GM12878 (cell line): ENCODE results near the gene LPCAT4. TPM values are rescaled to one million over a fixed set of nuclear protein-coding genes. Genes with fewer than 3 reads are reported as not detected.

Experiments used
- CREM ChIP-seq: IDR thresholded peaks from 2 replicates; pipeline ENCODE4 v1.6.1; 2014; ENCODE audit warnings: antibody characterized with exemption, low read depth
- IKZF1 ChIP-seq: fragments of 450-650 bp; conservative IDR thresholded peaks from 2 replicates; pipeline ENCODE4 v1.6.1; 2017; ENCODE audit warnings: antibody characterized with exemption, mild to moderate bottlenecking
- LARP7 ChIP-seq: fragments of 450-650 bp; IDR thresholded peaks from 2 replicates; pipeline ENCODE4 v1.6.1; 2017; ENCODE audit warnings: mild to moderate bottlenecking
- RELA ChIP-seq: fragments of 450-650 bp; IDR thresholded peaks from 2 replicates; pipeline ENCODE4 v1.8.0; 2014; ENCODE audit warnings: borderline replicate concordance; ENCODE audit not compliant: partially characterized antibody
- SIX5 ChIP-seq: IDR thresholded peaks from 2 replicates; pipeline ENCODE4 v1.6.1; 2011; ENCODE audit warnings: mild to moderate bottlenecking, low read depth, low read length, moderate library complexity; ENCODE audit not compliant: severe bottlenecking
- SPI1 ChIP-seq: IDR thresholded peaks from 2 replicates; pipeline ENCODE4 v1.6.1; 2011; ENCODE audit warnings: low read depth, mild to moderate bottlenecking, low read length, moderate library complexity, borderline replicate concordance; ENCODE audit not compliant: insufficient read depth
- STAT3 ChIP-seq: IDR thresholded peaks from 2 replicates; pipeline ENCODE4 v1.6.1; 2011; ENCODE audit warnings: low read depth, low read length, improper control_type of control experiment
- TCF7 ChIP-seq: IDR thresholded peaks from 2 replicates; pipeline ENCODE4 v1.6.1; 2014; ENCODE audit warnings: antibody characterized with exemption, borderline replicate concordance
- YY1 ChIP-seq: IDR thresholded peaks from 2 replicates; pipeline ENCODE4 v1.6.1; 2011; ENCODE audit warnings: low read depth, mild to moderate bottlenecking, low read length
- polyA plus RNA-seq, 11 experiments: library from polyadenylated mRNA; depleted of rRNA in 4 of 11; unstranded in 6 of 11; stranded (reverse) in 5 of 11; fragments of >200 nt; fragmentation: Nextera tagmentation in 4 of 11; fragmentation: Illumina TruSeq in 1 of 11; extraction: Ambion mirVana in 4 of 11; extraction: Trizol in 1 of 11; gene quantifications; 1 replicate in 1 of 11; 2 replicates in 10 of 11; pipeline versions ENCODE4 v1.2.1 to v1.2.3, GENCODE V29; 2011 to 2016; ENCODE audit warnings: inconsistent platforms in 2 of 11, missing spikeins in 2 of 11, low read depth in 1 of 11
- total RNA-seq, 4 experiments: library from RNA; depleted of rRNA in 3 of 4; stranded (reverse); fragments of >200 nt in 3 of 4; fragmentation: Illumina TruSeq in 1 of 4; extraction: Trizol in 1 of 4; gene quantifications; 2 replicates each; pipeline versions ENCODE4 v1.2.1 to v1.2.3, GENCODE V29; 2013 to 2021
- TF ChIP-seq, protein P1 (sequence below): IDR thresholded peaks from 2 replicates; pipeline ENCODE4 v1.6.1; 2012; ENCODE audit warnings: improper control_type of control experiment, low read depth, low read length; ENCODE audit not compliant: insufficient replicate concordance
- TF ChIP-seq, protein P2 (sequence below): IDR thresholded peaks from 2 replicates; pipeline ENCODE4 v1.6.1; 2012; ENCODE audit warnings: low read depth, low read length, improper control_type of control experiment
- TF ChIP-seq, protein P3 (sequence below): IDR thresholded peaks from 2 replicates; pipeline ENCODE4 v1.6.1; 2012; ENCODE audit warnings: low read length, inconsistent platforms
- TF ChIP-seq, protein P4 (sequence below): fragments of 450-650 bp; formaldehyde crosslinking; IDR thresholded peaks from 2 replicates; pipeline ENCODE4 v1.4.0; 2020; ENCODE audit warnings: mild to moderate bottlenecking, moderate library complexity

LPCAT4 gene
- total and polyA plus RNA-seq, 10 of the 15 experiments (the other 5 are each of a cell fraction or from before 2014, with no cell fraction given): 14.4 to 57.2 (median 33.0) TPM

DNA sequence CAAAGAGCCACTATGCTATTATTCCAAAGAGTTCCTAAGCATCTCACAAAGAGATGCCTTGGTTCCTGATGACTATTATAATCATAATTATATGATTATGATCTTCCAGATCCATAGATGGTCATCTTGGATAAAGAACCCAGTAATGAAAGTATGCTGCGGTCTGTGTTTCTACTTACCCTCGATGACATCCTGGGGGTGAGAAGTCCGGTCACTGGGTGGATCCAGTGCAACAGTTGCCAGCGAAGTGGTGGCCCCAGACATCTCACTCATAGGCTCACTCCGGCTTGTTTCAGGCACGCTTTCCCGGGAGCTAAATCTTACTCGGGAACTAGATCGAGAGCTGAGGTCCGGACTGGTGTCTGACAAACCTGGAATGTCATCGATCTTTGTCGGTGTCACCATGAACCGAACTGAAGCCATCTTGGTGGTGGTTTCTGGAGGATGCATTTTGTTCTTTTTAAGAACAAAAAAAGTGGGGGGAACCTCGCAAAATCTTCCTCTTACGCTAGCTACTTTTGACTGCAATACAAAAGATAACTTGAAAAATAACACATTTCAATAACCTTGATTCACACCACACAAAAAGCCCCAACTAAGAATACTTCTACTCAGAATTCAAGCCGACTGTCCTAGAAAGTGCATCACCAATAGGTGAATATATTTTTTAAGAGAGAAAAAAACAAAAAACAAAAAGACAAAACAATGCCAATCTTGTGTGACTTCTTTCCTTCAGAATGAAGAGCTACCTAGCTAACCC, 30.6 kb downstream of the LPCAT4 start (continued):
- TF ChIP-seq, protein P1, sequence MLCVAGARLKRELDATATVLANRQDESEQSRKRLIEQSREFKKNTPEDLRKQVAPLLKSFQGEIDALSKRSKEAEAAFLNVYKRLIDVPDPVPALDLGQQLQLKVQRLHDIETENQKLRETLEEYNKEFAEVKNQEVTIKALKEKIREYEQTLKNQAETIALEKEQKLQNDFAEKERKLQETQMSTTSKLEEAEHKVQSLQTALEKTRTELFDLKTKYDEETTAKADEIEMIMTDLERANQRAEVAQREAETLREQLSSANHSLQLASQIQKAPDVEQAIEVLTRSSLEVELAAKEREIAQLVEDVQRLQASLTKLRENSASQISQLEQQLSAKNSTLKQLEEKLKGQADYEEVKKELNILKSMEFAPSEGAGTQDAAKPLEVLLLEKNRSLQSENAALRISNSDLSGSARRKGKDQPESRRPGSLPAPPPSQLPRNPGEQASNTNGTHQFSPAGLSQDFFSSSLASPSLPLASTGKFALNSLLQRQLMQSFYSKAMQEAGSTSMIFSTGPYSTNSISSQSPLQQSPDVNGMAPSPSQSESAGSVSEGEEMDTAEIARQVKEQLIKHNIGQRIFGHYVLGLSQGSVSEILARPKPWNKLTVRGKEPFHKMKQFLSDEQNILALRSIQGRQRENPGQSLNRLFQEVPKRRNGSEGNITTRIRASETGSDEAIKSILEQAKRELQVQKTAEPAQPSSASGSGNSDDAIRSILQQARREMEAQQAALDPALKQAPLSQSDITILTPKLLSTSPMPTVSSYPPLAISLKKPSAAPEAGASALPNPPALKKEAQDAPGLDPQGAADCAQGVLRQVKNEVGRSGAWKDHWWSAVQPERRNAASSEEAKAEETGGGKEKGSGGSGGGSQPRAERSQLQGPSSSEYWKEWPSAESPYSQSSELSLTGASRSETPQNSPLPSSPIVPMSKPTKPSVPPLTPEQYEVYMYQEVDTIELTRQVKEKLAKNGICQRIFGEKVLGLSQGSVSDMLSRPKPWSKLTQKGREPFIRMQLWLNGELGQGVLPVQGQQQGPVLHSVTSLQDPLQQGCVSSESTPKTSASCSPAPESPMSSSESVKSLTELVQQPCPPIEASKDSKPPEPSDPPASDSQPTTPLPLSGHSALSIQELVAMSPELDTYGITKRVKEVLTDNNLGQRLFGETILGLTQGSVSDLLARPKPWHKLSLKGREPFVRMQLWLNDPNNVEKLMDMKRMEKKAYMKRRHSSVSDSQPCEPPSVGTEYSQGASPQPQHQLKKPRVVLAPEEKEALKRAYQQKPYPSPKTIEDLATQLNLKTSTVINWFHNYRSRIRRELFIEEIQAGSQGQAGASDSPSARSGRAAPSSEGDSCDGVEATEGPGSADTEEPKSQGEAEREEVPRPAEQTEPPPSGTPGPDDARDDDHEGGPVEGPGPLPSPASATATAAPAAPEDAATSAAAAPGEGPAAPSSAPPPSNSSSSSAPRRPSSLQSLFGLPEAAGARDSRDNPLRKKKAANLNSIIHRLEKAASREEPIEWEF: no peak
- TF ChIP-seq IKZF1 (peak; percentile 34; the same call in 1 of the 2 replicates), TCF7 (no peak), SIX5 (no peak), STAT3 (no peak), CREM (no peak), SPI1 (no peak), RELA (no peak), YY1 (peak; percentile 82), LARP7 (no peak)
- TF ChIP-seq, protein P2, sequence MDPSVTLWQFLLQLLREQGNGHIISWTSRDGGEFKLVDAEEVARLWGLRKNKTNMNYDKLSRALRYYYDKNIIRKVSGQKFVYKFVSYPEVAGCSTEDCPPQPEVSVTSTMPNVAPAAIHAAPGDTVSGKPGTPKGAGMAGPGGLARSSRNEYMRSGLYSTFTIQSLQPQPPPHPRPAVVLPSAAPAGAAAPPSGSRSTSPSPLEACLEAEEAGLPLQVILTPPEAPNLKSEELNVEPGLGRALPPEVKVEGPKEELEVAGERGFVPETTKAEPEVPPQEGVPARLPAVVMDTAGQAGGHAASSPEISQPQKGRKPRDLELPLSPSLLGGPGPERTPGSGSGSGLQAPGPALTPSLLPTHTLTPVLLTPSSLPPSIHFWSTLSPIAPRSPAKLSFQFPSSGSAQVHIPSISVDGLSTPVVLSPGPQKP: no peak
- TF ChIP-seq, protein P3, sequence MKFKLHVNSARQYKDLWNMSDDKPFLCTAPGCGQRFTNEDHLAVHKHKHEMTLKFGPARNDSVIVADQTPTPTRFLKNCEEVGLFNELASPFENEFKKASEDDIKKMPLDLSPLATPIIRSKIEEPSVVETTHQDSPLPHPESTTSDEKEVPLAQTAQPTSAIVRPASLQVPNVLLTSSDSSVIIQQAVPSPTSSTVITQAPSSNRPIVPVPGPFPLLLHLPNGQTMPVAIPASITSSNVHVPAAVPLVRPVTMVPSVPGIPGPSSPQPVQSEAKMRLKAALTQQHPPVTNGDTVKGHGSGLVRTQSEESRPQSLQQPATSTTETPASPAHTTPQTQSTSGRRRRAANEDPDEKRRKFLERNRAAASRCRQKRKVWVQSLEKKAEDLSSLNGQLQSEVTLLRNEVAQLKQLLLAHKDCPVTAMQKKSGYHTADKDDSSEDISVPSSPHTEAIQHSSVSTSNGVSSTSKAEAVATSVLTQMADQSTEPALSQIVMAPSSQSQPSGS: no peak
- TF ChIP-seq, protein P4, sequence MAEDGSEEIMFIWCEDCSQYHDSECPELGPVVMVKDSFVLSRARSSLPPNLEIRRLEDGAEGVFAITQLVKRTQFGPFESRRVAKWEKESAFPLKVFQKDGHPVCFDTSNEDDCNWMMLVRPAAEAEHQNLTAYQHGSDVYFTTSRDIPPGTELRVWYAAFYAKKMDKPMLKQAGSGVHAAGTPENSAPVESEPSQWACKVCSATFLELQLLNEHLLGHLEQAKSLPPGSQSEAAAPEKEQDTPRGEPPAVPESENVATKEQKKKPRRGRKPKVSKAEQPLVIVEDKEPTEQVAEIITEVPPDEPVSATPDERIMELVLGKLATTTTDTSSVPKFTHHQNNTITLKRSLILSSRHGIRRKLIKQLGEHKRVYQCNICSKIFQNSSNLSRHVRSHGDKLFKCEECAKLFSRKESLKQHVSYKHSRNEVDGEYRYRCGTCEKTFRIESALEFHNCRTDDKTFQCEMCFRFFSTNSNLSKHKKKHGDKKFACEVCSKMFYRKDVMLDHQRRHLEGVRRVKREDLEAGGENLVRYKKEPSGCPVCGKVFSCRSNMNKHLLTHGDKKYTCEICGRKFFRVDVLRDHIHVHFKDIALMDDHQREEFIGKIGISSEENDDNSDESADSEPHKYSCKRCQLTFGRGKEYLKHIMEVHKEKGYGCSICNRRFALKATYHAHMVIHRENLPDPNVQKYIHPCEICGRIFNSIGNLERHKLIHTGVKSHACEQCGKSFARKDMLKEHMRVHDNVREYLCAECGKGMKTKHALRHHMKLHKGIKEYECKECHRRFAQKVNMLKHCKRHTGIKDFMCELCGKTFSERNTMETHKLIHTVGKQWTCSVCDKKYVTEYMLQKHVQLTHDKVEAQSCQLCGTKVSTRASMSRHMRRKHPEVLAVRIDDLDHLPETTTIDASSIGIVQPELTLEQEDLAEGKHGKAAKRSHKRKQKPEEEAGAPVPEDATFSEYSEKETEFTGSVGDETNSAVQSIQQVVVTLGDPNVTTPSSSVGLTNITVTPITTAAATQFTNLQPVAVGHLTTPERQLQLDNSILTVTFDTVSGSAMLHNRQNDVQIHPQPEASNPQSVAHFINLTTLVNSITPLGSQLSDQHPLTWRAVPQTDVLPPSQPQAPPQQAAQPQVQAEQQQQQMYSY (CRISPR knock-in tag): peak; percentile 83
